PFSK-1 (cell line): ENCODE measurements around the gene WDR86.

ENCODE experiments used
- FOXP2 ChIP-seq: optimal IDR thresholded peaks from 2 replicates; pipeline ENCODE3; 2011; ENCODE audit warnings: borderline replicate concordance, control low read depth, inconsistent platforms; ENCODE audit not compliant: insufficient read depth; ENCODE audit errors: extremely low read length, extremely low read depth
- POLR2AphosphoS5 ChIP-seq: IDR thresholded peaks from 2 replicates; pipeline ENCODE4 v1.6.1; 2012; ENCODE audit warnings: low read depth, mild to moderate bottlenecking, control low read depth, low read length, moderate library complexity
- REST ChIP-seq, 2 experiments: IDR thresholded peaks; 2 replicates each; pipeline versions ENCODE4 v1.6.1 to v1.8.0; 2011 to 2012; ENCODE audit warnings: low read depth in 2 of 2, low read length in 2 of 2, control low read depth in 1 of 2, inconsistent platforms in 1 of 2, mild to moderate bottlenecking in 1 of 2, moderate library complexity in 1 of 2; ENCODE audit not compliant: insufficient read depth in 1 of 2
- SIN3A ChIP-seq: IDR thresholded peaks from 2 replicates; pipeline ENCODE4 v1.6.1; 2012; ENCODE audit warnings: mild to moderate bottlenecking, low read length, moderate library complexity, borderline replicate concordance; ENCODE audit not compliant: insufficient read depth
- TAF1 ChIP-seq: IDR thresholded peaks from 2 replicates; pipeline ENCODE4 v1.6.1; 2012; ENCODE audit warnings: low read length, control low read depth, borderline replicate concordance; ENCODE audit not compliant: insufficient read depth

WDR86 gene

DNA sequence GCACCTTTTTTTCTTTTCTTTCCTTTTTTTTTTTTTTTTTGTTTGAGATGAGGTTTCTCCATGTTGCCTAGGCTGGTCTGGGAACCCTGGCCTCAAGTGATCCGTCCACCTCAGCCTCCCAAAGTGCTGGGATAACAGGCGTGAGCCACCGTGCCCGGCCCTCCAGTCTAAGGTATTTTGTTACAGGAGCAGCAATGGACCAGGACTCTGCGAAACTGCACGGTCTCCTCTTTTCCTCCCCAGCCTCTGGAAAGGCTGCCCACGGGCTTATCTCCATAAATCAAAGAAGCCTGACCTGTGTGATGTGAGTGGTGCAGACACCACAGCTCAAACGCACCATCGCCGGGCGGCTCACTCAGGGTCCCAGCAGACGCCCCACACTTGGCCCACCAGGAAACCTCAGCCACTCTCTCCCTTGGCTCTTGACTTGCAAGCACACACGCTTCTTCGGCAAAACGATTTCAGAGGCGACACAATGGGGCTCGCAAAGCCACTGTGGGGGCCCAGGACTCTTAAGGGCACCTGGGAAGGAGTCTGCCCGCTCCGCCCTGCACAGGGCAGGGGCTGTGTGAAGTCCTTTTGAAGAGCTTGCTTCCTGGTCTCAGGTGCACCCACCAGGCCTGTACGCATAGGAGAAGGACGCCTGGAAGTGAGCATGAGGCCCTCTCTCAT is 20.6 kb downstream of the WDR86 start:
- TF ChIP-seq TAF1 (no peak), SIN3A (no peak), REST (IDR thresholded peaks at IDR 0.05; ENCODE audit: insufficient read depth in 1 of 2, low read depth in 2 of 2, low read length in 2 of 2) (no peak), POLR2AphosphoS5 (no peak), FOXP2 (no peak)

DNA sequence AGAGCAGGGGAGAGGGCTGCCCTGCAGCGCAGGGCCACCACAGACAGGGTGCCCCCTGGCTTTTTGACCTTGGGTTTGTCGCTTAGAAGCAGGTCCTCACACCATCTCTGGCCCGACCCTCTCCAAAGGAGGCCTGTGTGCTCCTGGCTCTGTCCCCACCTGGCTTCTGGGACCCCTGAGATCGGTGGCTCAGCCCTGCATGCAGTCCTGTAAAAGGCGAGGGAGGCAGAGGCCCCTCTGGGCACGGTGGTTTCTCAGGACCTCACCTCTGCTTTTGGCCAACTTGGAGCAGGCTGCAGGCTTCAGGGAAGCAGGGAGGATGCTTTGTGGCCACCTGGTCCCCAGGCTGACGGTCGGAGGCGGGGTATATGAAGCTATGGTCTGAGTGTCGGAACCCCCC is 21.4 kb downstream of the WDR86 start:
- TF ChIP-seq POLR2AphosphoS5 (no peak), TAF1 (no peak), SIN3A (no peak), REST (IDR thresholded peaks at IDR 0.05; ENCODE audit: insufficient read depth in 1 of 2, low read depth in 2 of 2, low read length in 2 of 2) (no peak), FOXP2 (no peak)

DNA sequence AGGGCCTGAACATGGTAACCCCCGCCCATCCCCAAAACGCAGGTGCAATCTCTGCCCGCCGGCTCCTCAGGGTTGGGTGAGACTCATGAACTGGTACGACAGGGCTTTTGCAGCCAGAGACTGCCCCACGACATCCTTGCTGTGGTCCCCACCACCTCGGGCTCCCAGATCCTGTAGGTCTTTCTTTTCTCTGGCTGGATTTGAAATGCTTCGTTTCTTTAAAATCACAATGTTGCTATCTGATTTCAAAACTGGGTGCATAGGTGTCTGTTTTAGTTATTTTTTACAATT is 21.9 kb downstream of the WDR86 start:
- TF ChIP-seq SIN3A (no peak), FOXP2 (no peak), TAF1 (no peak), REST (IDR thresholded peaks at IDR 0.05; ENCODE audit: insufficient read depth in 1 of 2, low read depth in 2 of 2, low read length in 2 of 2) (no peak), POLR2AphosphoS5 (no peak)

DNA sequence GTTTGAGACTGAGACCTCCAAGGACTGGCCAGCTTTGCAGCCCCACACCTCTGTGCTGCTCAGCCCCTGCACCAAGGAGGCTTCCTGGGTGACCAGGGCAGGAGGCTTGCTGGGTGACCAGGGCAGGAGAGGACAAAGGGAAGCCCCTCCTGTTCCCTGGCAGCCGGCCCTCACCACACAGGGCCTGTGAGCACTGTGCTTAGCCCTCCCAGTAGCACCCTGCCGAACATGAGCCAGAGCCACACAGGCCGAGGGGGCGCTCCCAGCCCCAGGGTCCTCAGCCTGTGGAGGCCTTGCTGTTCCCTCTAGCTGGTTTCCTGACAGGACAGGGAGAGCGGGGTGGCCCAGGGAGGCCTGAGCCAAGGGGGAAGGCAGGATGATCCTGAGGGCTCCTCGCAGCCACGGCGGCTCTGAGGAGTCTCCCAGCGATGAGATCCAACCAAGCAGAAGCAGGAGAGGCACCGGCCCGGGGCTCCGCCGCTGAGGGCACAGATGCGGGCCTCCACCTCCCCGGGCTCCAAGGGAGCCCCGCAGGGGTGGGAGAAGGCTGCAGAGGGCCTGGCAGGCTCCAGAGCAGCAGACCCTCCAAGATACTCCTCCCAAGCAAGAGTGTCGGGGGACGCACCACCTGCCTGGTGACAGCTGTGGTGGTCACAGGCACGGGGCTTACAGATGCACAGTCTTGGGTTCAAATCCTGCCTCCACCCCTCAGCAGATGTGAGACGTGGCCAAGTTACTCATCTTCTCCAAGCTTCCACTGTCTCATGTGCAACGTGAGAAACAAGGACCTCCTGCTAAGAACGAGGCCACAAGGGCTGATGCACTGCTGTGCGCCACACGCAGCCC is 22.5 kb downstream of the WDR86 start:
- TF ChIP-seq SIN3A: no peak
- TF ChIP-seq POLR2AphosphoS5: no peak
- no peak for TF ChIP-seq TAF1
- TF ChIP-seq REST (IDR thresholded peaks at IDR 0.05; ENCODE audit: insufficient read depth in 1 of 2, low read depth in 2 of 2, low read length in 2 of 2): no peak
- no peak for TF ChIP-seq FOXP2
